Measurements from ENCODE around the gene VSX1. TPM values are rescaled to one million over a fixed set of nuclear protein-coding genes. Genes with fewer than 3 reads are reported as not detected.

VSX1 gene
- total RNA-seq, 1 donor from 2014 or later, result not detected

- no peak for TF ChIP-seq CTCF (IDR thresholded peaks at IDR 0.05; ENCODE audit: partially characterized antibody, unreplicated experiment)
- DNase-seq, result peak; percentile 12
Observed at GRCh38 chr20:25066386-25066785, 15.6 kb downstream of the VSX1 start.

GRCh38 chr20:25065625-25066338, 16.2 kb downstream of the VSX1 start:
- no peaks in the 10 kb centered on the region for H3K4me1 Mint-ChIP-seq (ENCODE audit: low read depth, unreplicated experiment)
- peaks cover 12% of the 10 kb centered on the region for H3K36me3 Mint-ChIP-seq (ENCODE audit: unreplicated experiment)
- DNase-seq, result peak; percentile 56
- peaks cover 18% of the 10 kb centered on the region for H3K27me3 Mint-ChIP-seq (ENCODE audit: unreplicated experiment)
- peaks cover 3% of the 10 kb centered on the region for H3K9me3 Mint-ChIP-seq (ENCODE audit: unreplicated experiment)
- H3K4me3 Mint-ChIP-seq (ENCODE audit: unreplicated experiment), result no peak overlapping the region
- no peak overlapping the region for H3K27ac Mint-ChIP-seq (ENCODE audit: unreplicated experiment)
- TF ChIP-seq CTCF (IDR thresholded peaks at IDR 0.05; ENCODE audit: partially characterized antibody, unreplicated experiment), result peak; percentile 52

More at GRCh38 chr20:25066386-25066785, 15.6 kb downstream of the VSX1 start:
- peaks cover 12% of the 10 kb centered on the region for H3K36me3 Mint-ChIP-seq (ENCODE audit: unreplicated experiment)
- peaks cover 3% of the 10 kb centered on the region for H3K9me3 Mint-ChIP-seq (ENCODE audit: unreplicated experiment)
- H3K4me1 Mint-ChIP-seq (ENCODE audit: low read depth, unreplicated experiment), result no peaks in the 10 kb centered on the region
- no peak overlapping the region for H3K27ac Mint-ChIP-seq (ENCODE audit: unreplicated experiment)
- H3K4me3 Mint-ChIP-seq (ENCODE audit: unreplicated experiment), result no peak overlapping the region
- H3K27me3 Mint-ChIP-seq (ENCODE audit: unreplicated experiment), result peaks cover 13% of the 10 kb centered on the region

GRCh38 chr20:25065072-25065624, 16.8 kb downstream of the VSX1 start:
- no peak overlapping the region for H3K4me3 Mint-ChIP-seq (ENCODE audit: unreplicated experiment)
- peaks cover 22% of the 10 kb centered on the region for H3K27me3 Mint-ChIP-seq (ENCODE audit: unreplicated experiment)
- H3K36me3 Mint-ChIP-seq (ENCODE audit: unreplicated experiment), result peaks cover 12% of the 10 kb centered on the region
- TF ChIP-seq CTCF (IDR thresholded peaks at IDR 0.05; ENCODE audit: partially characterized antibody, unreplicated experiment), result no peak
- H3K9me3 Mint-ChIP-seq (ENCODE audit: unreplicated experiment), result peaks cover 3% of the 10 kb centered on the region
- DNase-seq, result peak; percentile 2
- no peaks in the 10 kb centered on the region for H3K4me1 Mint-ChIP-seq (ENCODE audit: low read depth, unreplicated experiment)
- no peak overlapping the region for H3K27ac Mint-ChIP-seq (ENCODE audit: unreplicated experiment)

- no peak overlapping the region for H3K27ac Mint-ChIP-seq (ENCODE audit: unreplicated experiment)
- H3K27me3 Mint-ChIP-seq (ENCODE audit: unreplicated experiment), result peaks cover 23% of the 10 kb centered on the region
- H3K9me3 Mint-ChIP-seq (ENCODE audit: unreplicated experiment), result peaks cover 4% of the 10 kb centered on the region
- peak; percentile 4 for DNase-seq
- peaks cover 12% of the 10 kb centered on the region for H3K36me3 Mint-ChIP-seq (ENCODE audit: unreplicated experiment)
- no peak for TF ChIP-seq CTCF (IDR thresholded peaks at IDR 0.05; ENCODE audit: partially characterized antibody, unreplicated experiment)
- H3K4me1 Mint-ChIP-seq (ENCODE audit: low read depth, unreplicated experiment), result no peaks in the 10 kb centered on the region
- no peak overlapping the region for H3K4me3 Mint-ChIP-seq (ENCODE audit: unreplicated experiment)
Observed at GRCh38 chr20:25064561-25065071, 17.3 kb downstream of the VSX1 start.

GRCh38 chr20:25063981-25064380, 18.0 kb downstream of the VSX1 start:
- peaks cover 12% of the 10 kb centered on the region for H3K36me3 Mint-ChIP-seq (ENCODE audit: unreplicated experiment)
- H3K27ac Mint-ChIP-seq (ENCODE audit: unreplicated experiment), result no peak overlapping the region
- H3K4me3 Mint-ChIP-seq (ENCODE audit: unreplicated experiment), result no peak overlapping the region
- TF ChIP-seq CTCF (IDR thresholded peaks at IDR 0.05; ENCODE audit: partially characterized antibody, unreplicated experiment), result no peak
- peak; percentile 1 for DNase-seq
- peaks cover 5% of the 10 kb centered on the region for H3K9me3 Mint-ChIP-seq (ENCODE audit: unreplicated experiment)
- H3K4me1 Mint-ChIP-seq (ENCODE audit: low read depth, unreplicated experiment), result no peaks in the 10 kb centered on the region
- peaks cover 25% of the 10 kb centered on the region for H3K27me3 Mint-ChIP-seq (ENCODE audit: unreplicated experiment)

Measured in glutamatergic neuron (in vitro differentiated cells).